A375 (cell line): ENCODE results near the gene CKS2. TPM values are rescaled to one million over a fixed set of nuclear protein-coding genes. Genes with fewer than 3 reads are reported as not detected.

Experiments
- small RNA-seq: library from RNA; depleted of rRNA; stranded (forward); fragments of <200 nt; gene quantifications from one replicate; pipeline ENCODE3, GENCODE V24; 2014
- total RNA-seq: library from RNA; depleted of rRNA; stranded (reverse); fragments of >200 nt; shearing (Covaris generic); gene quantifications from 2 replicates; pipeline ENCODE4 v1.2.3, GENCODE V29; 2014; rRNA removed

Gene CKS2
- 146 and 148 TPM in 2 replicates for total RNA-seq

GRCh38 chr9:89310475-89311345 is at the start of gene CKS2:
Gene CKS2, plus strand, starts transcription at chr9:89311195. Its CDS starts 98 bp downstream, at chr9:89311293.

GRCh38 chr9:89318123-89319014 is 7.4 kb downstream of the CKS2 start, which contains the start of gene SECISBP2:
Gene SECISBP2, plus strand, starts transcription at chr9:89318500. Its CDS starts 77 bp downstream, at chr9:89318577.

Small RNA genes lying within 50 kb of the gene (small RNA-seq; reads per million reads assigned to genes)
- not detected for gene MIR3153

Other genes with a start within 250 kb of the CKS2 start
- gene SHC3, start 132.4 kb upstream of the CKS2 start, total RNA-seq, result 0.03 and 0.04 TPM in 2 replicates
- 40.5 and 44.9 TPM in 2 replicates for gene SECISBP2, start 7.3 kb downstream of the CKS2 start, total RNA-seq
- gene SEMA4D, start 186.9 kb downstream of the CKS2 start, total RNA-seq, result 6.4 and 6.5 TPM in 2 replicates